GM21528 (cell line): ENCODE results near the gene STAM.

Source experiments
- ATAC-seq: cut with Tn5 transposase; IDR thresholded peaks from one replicate; pipeline ENCODE4 v1.9.1; 2021; ENCODE audit warnings: mild to moderate bottlenecking, moderate library complexity; ENCODE audit not compliant: unreplicated experiment, low FRiP score

The STAM gene

DNA sequence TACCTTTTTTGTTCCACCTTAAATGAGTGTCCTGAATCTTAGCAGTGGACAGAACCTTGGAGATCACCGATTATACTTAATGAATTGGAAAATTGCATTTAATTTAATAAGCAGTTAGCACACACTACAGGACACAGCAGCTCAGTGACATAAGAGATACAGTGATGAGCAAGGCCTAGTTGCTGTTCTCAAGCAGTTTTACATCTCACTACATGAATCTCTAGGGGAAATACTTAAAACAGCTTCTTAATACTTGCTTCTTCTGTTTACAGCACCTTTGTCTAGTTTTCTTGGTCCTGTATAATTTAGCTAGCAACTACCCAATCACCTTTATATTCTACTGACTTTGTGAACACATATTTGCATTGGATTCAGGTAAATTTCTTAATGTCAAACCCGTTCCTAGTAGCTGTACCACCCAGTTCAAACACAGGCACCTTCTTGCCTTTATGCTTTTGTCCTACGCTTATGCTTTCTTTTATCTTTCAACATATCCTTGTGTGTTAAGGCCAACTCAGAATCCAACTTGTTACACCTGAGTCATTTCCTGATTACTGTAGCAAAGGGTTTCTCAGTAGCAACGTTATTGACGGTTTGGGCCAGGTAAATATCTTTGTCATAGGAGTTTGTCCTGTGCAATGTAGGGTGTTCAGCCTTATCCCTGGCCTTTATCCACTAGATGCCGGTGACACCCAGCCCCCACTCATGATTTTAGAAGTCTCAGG is 1.8 kb downstream of the STAM start:
- no peak for ATAC-seq

GRCh38 chr10:17647326-17647725 is 3.4 kb downstream of the STAM start:
- ATAC-seq: no peak

DNA sequence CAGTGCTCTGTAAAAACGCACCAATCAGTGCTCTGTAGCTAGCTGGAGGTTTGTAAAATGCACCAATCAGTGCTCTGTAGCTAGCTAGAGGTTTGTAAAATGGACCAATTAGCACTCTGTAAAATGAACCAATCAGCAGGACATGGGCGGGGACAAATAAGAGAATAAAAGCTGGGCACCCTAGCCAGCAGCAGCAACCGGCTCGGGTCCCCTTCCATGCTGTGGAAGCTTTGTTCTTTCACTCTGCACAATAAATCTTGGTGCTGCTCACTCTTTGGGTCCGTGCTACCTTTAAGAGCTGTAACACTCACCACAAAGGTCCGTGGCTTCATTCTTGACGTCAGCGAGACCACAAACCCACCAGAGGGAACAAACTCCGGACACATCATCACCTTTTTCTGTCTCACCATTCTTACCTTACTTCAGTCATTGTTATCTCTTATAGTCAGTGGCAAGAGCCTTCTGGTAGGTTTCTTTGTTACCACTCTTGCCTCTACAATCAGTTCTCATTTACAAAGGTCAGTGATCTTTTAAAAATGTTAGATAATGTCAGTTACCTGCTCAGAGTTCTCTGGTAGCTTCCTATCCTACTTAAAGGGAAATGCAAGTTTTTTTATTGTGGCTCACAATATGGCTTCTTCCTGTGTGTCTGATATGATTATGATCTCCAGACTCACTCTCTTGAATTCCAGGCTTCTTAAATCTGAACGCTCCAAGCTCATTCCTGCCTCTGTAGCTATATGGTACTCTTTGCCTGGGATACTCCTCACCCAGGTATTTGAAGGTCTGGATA is 4.5 kb downstream of the STAM start:
- ATAC-seq: no peak

- no peak for ATAC-seq
Measured at GRCh38 chr10:17649052-17649451, 5.1 kb downstream of the STAM start.

DNA sequence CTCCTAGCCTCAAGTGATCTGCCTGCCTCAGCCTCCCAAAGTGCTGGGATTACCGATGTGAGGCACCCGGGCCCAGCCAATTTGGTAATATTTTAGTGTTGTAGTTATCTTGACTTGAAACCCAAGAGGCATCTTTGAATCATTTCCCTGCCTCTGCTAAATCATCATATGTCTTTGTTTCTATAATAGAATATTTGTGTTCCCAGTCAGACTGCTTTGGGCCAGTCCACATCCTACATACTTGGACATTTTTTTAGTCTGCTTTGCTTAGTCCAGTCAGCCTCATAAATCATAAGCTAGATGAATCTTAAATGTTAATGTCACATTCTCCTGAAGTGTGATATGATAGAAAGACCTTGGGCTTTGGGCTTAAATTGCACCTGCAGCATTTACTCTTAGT is 5.9 kb downstream of the STAM start:
- ATAC-seq: no peak

- no peak for ATAC-seq
Measured at GRCh38 chr10:17650416-17650815, 6.5 kb downstream of the STAM start.

- no peak for ATAC-seq
Measured at GRCh38 chr10:17651896-17652295, 7.9 kb downstream of the STAM start.

- ATAC-seq: no peak
Measured at GRCh38 chr10:17652585-17652984, 8.6 kb downstream of the STAM start.

- ATAC-seq: peak; percentile 35
Measured at GRCh38 chr10:17655009-17655408, 11.1 kb downstream of the STAM start.

GRCh38 chr10:17655567-17656146 is 11.7 kb downstream of the STAM start:
- ATAC-seq: peak; percentile 93

GRCh38 chr10:17657103-17657500 is 13.2 kb downstream of the STAM start:
- ATAC-seq: no peak

DNA sequence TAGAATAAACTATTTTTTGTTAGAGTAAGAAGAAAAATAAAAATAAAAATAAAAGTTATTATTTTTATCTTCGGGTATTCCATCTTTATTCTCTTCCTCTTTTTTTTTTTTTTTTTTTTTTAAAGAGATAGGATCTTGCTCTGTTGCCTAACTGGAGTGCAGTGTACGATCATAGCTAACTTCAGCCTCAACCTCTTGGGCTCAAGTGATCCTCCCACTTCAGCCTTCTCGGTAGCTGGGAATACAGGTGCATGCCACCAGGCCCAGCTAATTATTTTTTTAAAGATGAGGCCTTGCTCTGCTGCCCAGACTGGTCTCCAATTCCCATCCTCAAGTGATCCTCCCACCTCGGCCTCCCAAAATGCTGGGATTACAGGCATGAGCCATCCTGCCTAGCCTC is 15.4 kb downstream of the STAM start:
- no peak for ATAC-seq

GRCh38 chr10:17660921-17661320 is 17.0 kb downstream of the STAM start:
- ATAC-seq: no peak

DNA sequence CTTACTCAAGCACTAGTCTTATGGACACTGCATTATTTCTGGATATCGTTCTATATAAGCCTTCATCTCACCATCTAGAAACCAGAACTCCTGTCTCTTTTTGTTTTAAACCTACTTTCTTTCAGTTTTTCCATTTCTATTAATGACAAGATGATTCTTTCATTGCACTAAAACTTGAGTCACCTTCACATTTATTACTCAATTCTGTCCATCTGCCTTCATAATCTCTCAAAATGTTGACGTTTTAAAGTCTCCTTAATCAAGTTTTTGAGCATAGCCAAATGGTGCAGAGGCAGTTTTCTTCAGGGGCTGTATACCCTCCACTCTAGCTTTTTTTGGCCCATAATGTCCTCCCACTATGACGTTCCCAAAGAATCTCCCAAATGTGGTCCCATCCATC is 17.6 kb downstream of the STAM start:
- ATAC-seq: no peak

- no peak for ATAC-seq
Measured at GRCh38 chr10:17662193-17663138, 18.5 kb downstream of the STAM start.

DNA sequence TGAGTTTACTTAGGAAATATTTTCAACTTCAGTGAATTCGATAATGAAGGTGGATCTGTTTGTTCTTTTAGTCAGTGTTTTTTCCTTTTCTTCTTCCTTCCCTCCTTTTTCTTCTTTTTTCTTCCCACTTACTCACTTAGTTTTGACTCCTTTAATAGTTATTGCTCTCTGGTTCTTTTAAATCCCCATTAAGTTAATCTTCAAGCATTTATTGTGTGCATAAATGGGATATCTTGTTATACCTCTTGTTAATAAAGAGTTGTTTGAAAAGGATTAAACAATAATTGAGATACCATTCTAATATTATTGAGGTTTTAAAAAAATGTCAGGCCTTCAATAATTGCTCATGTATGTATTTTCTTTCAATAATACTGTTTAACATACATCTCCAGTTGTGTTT is 19.5 kb downstream of the STAM start:
- ATAC-seq: no peak

- ATAC-seq: no peak
Measured at GRCh38 chr10:17665747-17666146, 21.8 kb downstream of the STAM start.

- peak; percentile 10 for ATAC-seq
Measured at GRCh38 chr10:17668435-17669184, 24.7 kb downstream of the STAM start.

GRCh38 chr10:17669185-17669872 is 25.4 kb downstream of the STAM start:
- peak; percentile 72 for ATAC-seq
